ENCODE results near the gene DMKN.

The DMKN gene

GRCh38 chr19:35549174-35549788, 35.8 kb upstream of the DMKN start:
- peak; percentile 65 to 71 for DNase-seq

- no peak for DNase-seq
These were observed 33.1 kb upstream of the DMKN start for GRCh38 chr19:35546532-35546931.

DNA sequence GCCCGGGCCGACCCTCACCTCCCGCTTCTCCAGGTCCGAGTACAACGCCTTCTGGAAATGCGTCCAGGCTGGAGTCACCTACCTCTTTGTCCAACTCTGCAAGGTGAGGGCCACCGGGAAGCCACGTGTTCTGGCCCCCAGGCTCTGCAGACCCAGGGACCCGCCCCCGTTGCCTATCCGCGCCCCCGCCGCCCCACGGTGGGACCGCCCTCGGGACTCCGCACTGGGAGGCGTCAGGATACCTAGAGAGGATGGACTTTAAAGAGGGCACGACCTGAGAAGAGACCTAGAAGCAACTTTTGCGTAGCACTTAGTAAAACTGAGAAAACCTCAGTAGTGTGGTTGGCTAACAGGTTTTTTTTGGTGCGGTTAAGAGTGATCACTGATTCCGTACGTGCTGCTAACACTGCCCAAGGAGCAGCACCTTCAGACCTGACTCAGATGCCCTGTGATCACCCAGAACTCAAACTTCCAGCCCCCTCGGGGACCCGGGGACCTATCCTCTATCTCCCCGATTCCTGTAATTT, 32.5 kb upstream of the DMKN start:
- DNase-seq, result peak; percentile 29 to 55

DNA sequence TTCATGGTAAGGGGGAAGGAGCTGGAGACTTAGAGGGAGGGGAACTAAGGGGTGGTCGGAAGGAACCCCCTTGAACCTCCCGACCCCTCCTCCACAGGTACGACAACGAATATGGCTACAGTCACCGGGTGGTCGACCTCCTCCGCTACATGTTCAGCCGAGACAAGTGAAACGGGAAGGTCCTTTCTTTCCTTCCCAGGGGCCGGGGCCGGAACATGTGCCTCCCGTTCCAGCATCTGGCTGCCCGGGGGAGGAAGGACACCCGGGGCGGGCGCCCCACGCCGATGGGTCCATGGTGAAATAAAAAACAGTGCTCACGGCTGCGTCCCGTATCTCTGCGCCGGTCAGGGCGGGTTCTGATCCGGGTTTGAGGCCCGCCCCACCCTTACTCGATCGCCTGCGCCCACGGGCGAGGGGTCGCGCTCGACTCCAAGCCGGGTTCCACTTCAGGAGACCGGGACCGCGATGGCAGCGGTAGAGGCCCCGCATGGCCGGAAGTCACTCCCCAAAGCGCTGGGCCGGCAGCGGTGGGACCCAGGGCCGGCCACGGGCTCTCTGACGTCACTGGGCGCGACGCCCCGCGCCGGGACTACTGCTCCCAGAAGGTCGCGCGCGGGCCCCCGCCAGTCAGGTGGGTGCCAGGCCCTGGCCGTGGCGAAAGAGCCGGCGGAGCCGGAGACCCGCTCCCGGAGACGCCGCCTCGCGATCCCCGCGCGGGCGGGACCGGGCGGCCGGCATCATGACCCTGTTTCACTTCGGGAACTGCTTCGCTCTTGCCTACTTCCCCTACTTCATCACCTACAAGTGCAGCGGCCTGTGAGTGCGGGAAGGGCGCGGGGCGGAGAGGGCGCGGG, 31.8 kb upstream of the DMKN start, which contains the start of gene TMEM147:
TSS of gene TMEM147 (plus strand) at position 626 of the 854 bp plus-strand sequence. CDS start at position 740, 114 bp downstream.
- DNase-seq, result peak; percentile 83

GRCh38 chr19:35544110-35544802, 30.8 kb upstream of the DMKN start:
- no peak for DNase-seq

GRCh38 chr19:35543280-35544109, 30.0 kb upstream of the DMKN start:
- no peak for DNase-seq

GRCh38 chr19:35542209-35542608, 28.8 kb upstream of the DMKN start:
- DNase-seq, result no peak

DNA sequence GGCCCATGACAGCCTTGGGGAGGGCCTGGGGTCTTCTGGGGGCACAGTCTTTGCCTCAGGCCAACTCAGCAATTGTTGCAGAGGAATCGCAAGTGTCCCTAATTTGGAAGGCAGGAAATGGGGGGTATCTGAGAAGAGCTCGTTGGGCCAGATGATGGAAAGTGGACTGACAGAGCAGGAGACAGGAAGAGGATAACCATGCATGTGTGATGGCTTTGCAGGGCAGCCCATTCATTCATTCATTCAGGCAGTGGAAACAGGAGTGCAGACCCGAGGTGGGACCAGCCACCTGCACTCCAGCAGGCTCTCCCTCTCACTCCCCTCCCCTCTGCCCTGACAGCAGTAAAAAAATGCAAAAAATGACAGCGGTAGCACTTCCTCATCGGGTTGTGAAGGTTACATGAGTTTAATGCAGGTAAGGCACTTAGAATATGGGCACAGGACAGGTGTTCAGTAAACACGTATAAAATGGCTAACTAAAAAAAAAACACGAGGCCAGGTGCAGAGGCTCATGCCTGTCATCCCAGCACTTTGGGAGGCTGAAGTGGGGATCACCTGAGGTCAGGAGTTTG, 27.0 kb upstream of the DMKN start:
- no peak for DNase-seq

GRCh38 chr19:35539850-35540249, 26.4 kb upstream of the DMKN start:
- DNase-seq, result no peak

GRCh38 chr19:35539314-35539713, 25.9 kb upstream of the DMKN start:
- no peak for DNase-seq

DNA sequence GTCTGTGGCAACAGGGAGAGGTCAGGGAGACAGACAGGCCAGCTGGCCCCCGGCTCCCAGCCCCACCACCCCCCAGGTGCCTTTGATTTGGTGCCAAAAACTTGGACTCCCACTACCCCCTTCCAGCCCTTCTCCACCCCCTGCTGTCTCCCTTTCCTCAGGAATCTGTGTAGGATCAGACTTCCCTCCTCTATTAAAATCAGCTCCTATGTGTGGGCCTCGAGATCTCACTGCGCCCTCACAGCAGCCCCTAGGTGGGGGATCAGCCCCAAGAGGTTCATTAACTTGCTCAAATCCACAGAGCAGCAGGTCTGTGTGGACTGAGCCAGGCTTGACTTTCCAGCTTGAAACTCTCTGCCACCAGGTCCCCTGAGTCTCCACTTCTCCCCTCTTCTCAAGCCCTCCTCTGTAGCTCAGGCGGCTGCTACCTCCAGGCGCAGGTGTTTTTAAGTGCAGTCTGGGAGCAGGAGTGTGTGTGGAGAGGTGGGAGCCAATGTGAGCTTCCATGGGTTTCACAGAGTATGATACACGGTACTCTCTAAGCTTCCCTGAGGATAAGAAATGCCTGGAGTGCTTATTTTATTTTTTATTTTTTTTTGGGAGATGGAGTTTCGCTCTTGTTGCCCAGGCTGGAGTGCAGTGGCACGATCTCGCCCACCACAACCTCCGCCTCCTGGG, 21.5 kb upstream of the DMKN start:
- DNase-seq, result no peak

GRCh38 chr19:35533822-35534392, 20.5 kb upstream of the DMKN start:
- DNase-seq, result peak; percentile 44 to 46

- DNase-seq, result no peak
These were observed 19.9 kb upstream of the DMKN start, which contains the start of gene GAPDHS for GRCh38 chr19:35533201-35533821. Gene GAPDHS, plus strand, starts transcription at chr19:35533456. Its CDS starts 72 bp downstream, at chr19:35533528.

- no peak for DNase-seq
These were observed 17.8 kb upstream of the DMKN start for GRCh38 chr19:35531291-35531690.

DNA sequence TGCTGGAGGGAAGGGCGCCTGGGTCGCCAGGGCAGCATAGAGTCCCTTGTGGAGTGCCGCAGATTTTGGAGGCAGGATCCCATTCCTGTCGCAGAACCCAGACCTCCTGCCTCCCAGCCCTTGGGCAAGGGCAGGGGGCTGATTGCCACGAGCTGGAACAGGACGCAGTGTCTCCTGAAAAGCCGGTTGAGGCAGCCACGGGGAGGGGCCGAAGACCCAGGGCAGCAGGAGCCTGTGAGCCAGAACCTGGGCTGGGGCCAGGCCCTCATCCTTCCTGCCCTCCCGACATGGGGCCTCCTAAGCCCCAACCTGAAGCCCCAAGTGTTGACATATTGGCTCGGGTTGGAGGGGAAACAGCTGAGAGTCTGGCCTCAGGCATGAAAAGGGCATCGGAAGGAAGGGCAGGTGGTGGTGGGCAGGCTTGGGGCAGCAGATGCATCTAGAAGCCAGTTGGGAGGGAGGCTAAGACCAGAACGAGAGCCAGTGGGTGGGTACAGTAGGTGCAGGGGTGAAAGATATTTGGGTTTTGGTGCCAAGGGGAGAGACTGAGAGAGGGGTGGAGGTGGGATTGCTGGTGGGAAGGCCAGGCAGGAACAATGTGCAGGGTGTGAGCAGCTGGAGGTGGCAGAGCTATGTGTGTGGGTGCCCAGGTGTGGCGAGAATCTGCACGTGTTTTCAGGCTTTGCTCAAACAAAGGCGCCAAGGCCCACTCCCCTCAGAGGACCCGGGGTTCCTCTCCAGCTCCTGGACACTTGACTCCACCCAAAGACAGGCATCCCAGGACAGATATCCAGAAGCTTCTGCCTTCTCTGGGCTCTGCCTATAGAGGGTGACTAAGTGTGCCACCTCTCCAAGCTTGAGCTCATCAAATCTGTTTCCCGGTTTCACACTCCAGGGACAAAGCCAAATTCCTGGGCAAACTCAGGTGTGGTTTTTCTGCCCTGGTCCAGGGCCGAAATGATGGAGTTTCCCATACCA, 16.1 kb upstream of the DMKN start:
- DNase-seq, result no peak

DNA sequence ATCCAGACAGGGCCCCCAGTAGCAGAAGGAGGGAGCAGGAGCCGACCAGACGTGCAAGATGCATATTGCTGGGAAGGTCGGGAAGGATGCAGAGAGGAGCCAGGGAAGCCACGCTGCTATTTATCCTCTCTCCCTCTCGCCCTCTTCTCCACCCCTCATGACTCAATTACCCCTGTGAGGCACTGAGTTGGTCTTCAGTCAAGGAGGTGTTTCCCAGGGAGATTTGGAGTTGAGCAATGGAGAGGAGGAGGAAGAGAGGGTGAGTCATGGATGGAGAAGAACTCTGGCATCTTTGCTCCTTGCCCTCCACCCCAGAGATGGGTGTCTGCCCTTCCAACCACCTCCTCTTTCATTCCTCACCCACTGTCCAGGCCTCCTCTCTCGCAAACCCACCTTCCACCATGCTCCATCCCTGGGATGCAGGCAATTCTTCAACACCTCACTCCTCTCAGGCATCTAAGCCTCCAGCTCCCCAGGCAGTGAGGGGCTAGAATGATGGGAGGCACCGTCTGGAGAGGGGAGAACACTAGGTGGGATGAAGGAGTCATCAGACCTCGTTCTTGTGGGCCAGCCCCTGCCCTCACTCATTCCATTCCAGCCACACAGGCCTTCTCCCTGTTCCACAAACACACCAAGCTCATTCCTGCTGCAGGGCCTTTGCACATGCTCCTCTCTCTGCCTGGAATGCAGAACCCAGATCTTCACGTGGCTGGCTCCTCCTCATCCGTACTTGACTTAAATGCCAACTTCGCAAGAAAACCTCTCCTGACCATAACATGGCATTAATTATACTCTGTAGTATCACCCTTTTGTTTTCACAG, 15.0 kb upstream of the DMKN start, which contains the start of gene SBSN:
TSS of gene SBSN (minus strand) at position 94 of the 821 bp plus-strand sequence. CDS start at position 64, 30 bp downstream.
- DNase-seq, result no peak

DNA sequence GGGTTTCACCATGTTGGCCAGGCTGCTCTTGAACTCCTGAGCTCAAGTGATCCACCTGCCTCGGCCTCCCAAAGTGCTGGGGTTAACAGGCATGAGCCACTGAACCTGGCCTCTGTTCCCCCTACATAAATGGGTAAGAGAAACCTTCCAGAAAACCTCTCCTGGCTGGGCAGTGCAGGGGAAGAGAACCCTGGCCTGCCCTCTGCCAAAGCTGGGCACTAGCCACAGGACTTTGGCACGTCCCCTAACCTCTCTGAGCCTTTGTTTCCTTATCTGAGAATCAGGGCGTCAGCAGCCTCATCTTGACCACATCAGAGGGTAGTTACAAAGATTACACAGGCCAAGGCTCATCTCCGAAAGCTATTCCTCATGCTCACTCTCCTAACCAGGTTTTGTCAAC, 12.4 kb upstream of the DMKN start:
- no peak for DNase-seq

DNA sequence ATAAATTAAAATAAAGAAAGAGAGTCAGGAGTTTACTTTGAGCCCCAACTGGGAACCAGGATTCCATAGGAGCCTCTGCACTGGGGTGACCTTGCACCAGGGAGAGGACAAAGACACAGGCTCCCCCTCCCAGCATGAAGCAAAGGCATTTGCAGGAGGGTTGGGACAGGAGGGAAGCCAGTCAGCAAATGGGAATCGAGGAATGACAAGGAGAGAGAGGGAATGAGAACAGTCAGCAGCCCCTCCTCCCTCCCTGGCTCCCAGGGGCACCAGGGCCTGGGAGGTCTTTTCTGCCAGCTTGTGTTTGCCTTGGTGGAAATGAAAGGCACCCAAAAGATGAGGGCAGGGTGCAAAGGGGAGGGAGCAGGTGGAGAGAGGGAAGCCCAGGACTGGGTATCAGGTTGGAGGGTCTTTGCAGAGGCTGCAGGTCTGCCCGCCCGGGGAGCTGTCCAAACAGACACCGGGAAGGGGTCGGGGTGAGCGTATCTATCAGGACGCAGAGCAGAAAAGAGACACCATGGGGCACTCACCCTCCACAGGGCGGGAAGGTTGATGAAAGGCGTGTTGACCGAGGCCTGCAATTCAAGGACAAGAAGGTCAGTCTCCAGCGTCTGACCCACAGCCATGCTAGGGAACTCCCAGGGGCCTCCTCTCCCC, 10.9 kb upstream of the DMKN start:
- DNase-seq, result no peak

Measured in CD4-positive, alpha-beta T cell treated with Interleukin-4 for 1 hour (primary cell).